ENCODE data around the gene SPATA21. TPM values are rescaled to one million over a fixed set of nuclear protein-coding genes. Genes with fewer than 3 reads are reported as not detected.

SPATA21 gene
- total and polyA plus RNA-seq, 2 donors (not counting 3 experiments of a cell fraction or from before 2014, with no cell fraction given), result not detected

DNA sequence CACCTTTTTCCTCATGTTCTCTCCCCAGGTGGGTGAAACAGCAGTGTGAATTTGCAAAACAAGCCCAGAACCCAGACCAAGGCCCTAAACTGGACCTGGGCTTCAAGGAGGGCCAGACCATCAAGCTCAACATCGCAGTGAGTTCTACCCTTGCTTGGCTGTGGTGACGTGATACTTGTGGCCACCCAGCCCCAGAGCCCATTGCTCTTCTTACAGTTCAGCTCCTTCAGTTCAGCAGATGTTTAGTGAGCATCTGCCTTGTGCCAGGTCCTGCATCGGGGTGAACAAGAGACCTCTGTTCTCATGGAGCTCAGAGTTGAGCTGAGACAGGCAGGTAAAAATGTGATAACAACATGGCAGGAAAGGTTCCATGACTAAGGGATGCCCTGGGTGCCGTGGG lies 11.8 kb upstream of the SPATA21 start:
- no peaks in the 10 kb centered on the region for H3K9me3 ChIP-seq (replicated peaks; ENCODE audit: control insufficient read depth, insufficient read depth, low read length)
- dilution Hi-C loops (cut with MboI; ENCODE audit: extremely low pct_ligation_motif_present, low sequenced_read_pairs), result no loop called here
- no peak for TF ChIP-seq MYC (IDR thresholded peaks at IDR 0.05; ENCODE audit: low read depth, low read length)
- no peaks in the 10 kb centered on the region for H3K4me1 ChIP-seq (ENCODE audit: control insufficient read depth, extremely low read depth, insufficient read depth, low read length)
- no peak overlapping the region for H3K27ac ChIP-seq (ENCODE audit: insufficient read depth, low read depth, low read length)
- ChIA-PET POLR2A (no interaction called here), CTCF (interaction anchor here (0.6 to 1.8 kb wide), 3 partner anchors 9 to 172 kb away, joined by 3 to 6 read pairs (median 3); partner anchors contain the start of gene NECAP2)
- DNase-seq (ENCODE audit: low read depth, low spot score) (no peak), FAIRE-seq (no peak)
- no peak overlapping the region for H2AFZ ChIP-seq (ENCODE audit: low read depth, low read length)
- H3K27me3 ChIP-seq (ENCODE audit: control insufficient read depth in 2 of 2, insufficient read depth in 2 of 2, low read length in 2 of 2), result no peaks in the 10 kb centered on the region
- H3K4me2 ChIP-seq (ENCODE audit: insufficient read depth, low read length), result no peak overlapping the region
- H3K4me3 ChIP-seq (replicated peaks in 1 of 3; ENCODE audit: insufficient read depth in 1 of 3, low read depth in 1 of 3, low read length in 3 of 3), result no peak overlapping the region
- intact Hi-C loops (cut with micrococcal nuclease), result loop anchor here (10.0 kb wide), 1 partner anchor 244 kb away; no protein-coding TSS in a partner anchor
- peaks cover 10% of the 10 kb centered on the region for H3K79me2 ChIP-seq (ENCODE audit: control insufficient read depth, insufficient read depth, low read length)
- H3K9me1 ChIP-seq (replicated peaks; ENCODE audit: control insufficient read depth, extremely low read depth, insufficient read depth, low read length), result no peaks in the 10 kb centered on the region
- H3K36me3 ChIP-seq (ENCODE audit: control insufficient read depth in 2 of 2, extremely low read depth in 1 of 2, insufficient read depth in 2 of 2, low read length in 2 of 2), result peaks cover 26 to 59% of the 10 kb centered on the region in 2 experiments
- no peaks in the 10 kb centered on the region for H4K20me1 ChIP-seq (replicated peaks; ENCODE audit: control insufficient read depth, extremely low read depth, insufficient read depth, low read length)
- H3K9ac ChIP-seq (replicated peaks; ENCODE audit: extremely low read depth, insufficient read depth, low read length), result no peak overlapping the region
- BruUV-seq (replicated peaks), result no TSS peak

DNA sequence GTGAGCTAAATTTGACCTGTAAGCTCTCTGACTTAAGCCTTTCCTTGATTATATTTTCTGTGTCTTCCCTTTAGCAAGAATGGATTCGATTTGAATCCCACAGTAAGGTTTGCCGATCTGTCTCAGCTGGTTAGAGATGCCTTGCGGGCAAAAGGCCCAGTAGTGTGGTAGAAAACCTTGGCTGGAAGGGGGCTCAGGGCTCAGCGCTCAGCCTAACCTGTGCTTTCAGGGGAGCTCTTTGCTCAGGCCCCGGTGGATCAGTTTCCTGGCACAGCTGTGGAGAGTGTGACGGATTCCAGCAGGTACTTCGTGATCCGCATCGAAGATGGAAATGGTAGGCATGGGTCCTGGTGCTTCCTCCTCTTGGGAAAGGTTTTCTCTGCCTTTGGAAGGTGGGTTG lies 10.4 kb upstream of the SPATA21 start:
- dilution Hi-C loops (cut with MboI; ENCODE audit: extremely low pct_ligation_motif_present, low sequenced_read_pairs), result no loop called here
- Histone ChIP-seq H3K79me2 (ENCODE audit: control insufficient read depth, insufficient read depth, low read length) (peaks cover 23% of the 10 kb centered on the region), H3K4me2 (ENCODE audit: insufficient read depth, low read length) (no peak overlapping the region), H3K9me1 (replicated peaks; ENCODE audit: control insufficient read depth, extremely low read depth, insufficient read depth, low read length) (no peaks in the 10 kb centered on the region), H3K9ac (replicated peaks; ENCODE audit: extremely low read depth, insufficient read depth, low read length) (no peak overlapping the region), H3K4me3 (replicated peaks in 1 of 3; ENCODE audit: insufficient read depth in 1 of 3, low read depth in 1 of 3, low read length in 3 of 3) (no peak overlapping the region), H3K27ac (ENCODE audit: insufficient read depth, low read depth, low read length) (no peak overlapping the region), H3K27me3 (ENCODE audit: control insufficient read depth in 2 of 2, insufficient read depth in 2 of 2, low read length in 2 of 2) (no peaks in the 10 kb centered on the region), H2AFZ (ENCODE audit: low read depth, low read length) (no peak overlapping the region), H3K4me1 (ENCODE audit: control insufficient read depth, extremely low read depth, insufficient read depth, low read length) (peaks cover 2% of the 10 kb centered on the region), H3K9me3 (replicated peaks; ENCODE audit: control insufficient read depth, insufficient read depth, low read length) (no peaks in the 10 kb centered on the region), H3K36me3 (ENCODE audit: control insufficient read depth in 2 of 2, extremely low read depth in 1 of 2, insufficient read depth in 2 of 2, low read length in 2 of 2) (peaks cover 31 to 65% of the 10 kb centered on the region in 2 experiments), H4K20me1 (replicated peaks; ENCODE audit: control insufficient read depth, extremely low read depth, insufficient read depth, low read length) (no peaks in the 10 kb centered on the region)
- intact Hi-C loops (cut with micrococcal nuclease), result loop anchor here (10.0 kb wide), 1 partner anchor 243 kb away; no protein-coding TSS in a partner anchor
- no TSS peak for BruUV-seq (replicated peaks)
- TF ChIP-seq JUN (IDR thresholded peaks at IDR 0.05; ENCODE audit: borderline replicate concordance, insufficient read depth, insufficient read length, low read depth) (no peak), EZH2 (IDR thresholded peaks at IDR 0.05; ENCODE audit: borderline replicate concordance, low read depth, low read length, severe bottlenecking) (no peak)
- ChIA-PET CTCF (no interaction called here), POLR2A (no interaction called here)
- DNase-seq (ENCODE audit: low read depth, low spot score) (no peak), FAIRE-seq (no peak)
